Osteocyte (in vitro differentiated cells): Measurements from ENCODE around the gene CMIP. TPM values are rescaled to one million over a fixed set of nuclear protein-coding genes. Genes with fewer than 3 reads are reported as not detected.

Experiments used
- DNase-seq: peaks from one replicate; pipeline ENCODE4 v3.0.0; 2021; ENCODE audit warnings: mixed read lengths; ENCODE audit not compliant: unreplicated experiment; ENCODE audit errors: extremely low spot score
- H3K27ac Mint-ChIP-seq: one replicate; pipeline ENCODE4 v1.8.0; 2021; ENCODE audit warnings: mild to moderate bottlenecking, mixed read lengths; ENCODE audit not compliant: unreplicated experiment
- H3K27me3 Mint-ChIP-seq: one replicate; pipeline ENCODE4 v1.8.0; 2021; ENCODE audit warnings: mixed read lengths; ENCODE audit not compliant: unreplicated experiment
- H3K36me3 Mint-ChIP-seq: one replicate; pipeline ENCODE4 v1.8.0; 2021; ENCODE audit warnings: mixed read lengths; ENCODE audit not compliant: unreplicated experiment
- H3K4me1 Mint-ChIP-seq: one replicate; pipeline ENCODE4 v1.8.0; 2021; ENCODE audit warnings: mixed read lengths; ENCODE audit not compliant: unreplicated experiment
- H3K4me3 Mint-ChIP-seq: one replicate; pipeline ENCODE4 v1.8.0; 2021; ENCODE audit warnings: mild to moderate bottlenecking, moderate library complexity, mixed read lengths; ENCODE audit not compliant: unreplicated experiment
- H3K9me3 Mint-ChIP-seq: one replicate; pipeline ENCODE4 v1.8.0; 2021; ENCODE audit warnings: mixed read lengths; ENCODE audit not compliant: unreplicated experiment
- total RNA-seq: library from RNA; stranded (reverse); gene quantifications from 2 replicates; pipeline ENCODE4 v1.2.1, GENCODE V29; 2021
- TF ChIP-seq, protein P1 (sequence below): fragments of 200-600 bp; sonication (generic); IDR thresholded peaks from 2 replicates; pipeline ENCODE4 v1.5.0; 2021; ENCODE audit warnings: antibody characterized with exemption, mild to moderate bottlenecking, moderate library complexity

Gene CMIP
- total RNA-seq, 1 donor from 2014 or later, result 38.0 TPM

DNA sequence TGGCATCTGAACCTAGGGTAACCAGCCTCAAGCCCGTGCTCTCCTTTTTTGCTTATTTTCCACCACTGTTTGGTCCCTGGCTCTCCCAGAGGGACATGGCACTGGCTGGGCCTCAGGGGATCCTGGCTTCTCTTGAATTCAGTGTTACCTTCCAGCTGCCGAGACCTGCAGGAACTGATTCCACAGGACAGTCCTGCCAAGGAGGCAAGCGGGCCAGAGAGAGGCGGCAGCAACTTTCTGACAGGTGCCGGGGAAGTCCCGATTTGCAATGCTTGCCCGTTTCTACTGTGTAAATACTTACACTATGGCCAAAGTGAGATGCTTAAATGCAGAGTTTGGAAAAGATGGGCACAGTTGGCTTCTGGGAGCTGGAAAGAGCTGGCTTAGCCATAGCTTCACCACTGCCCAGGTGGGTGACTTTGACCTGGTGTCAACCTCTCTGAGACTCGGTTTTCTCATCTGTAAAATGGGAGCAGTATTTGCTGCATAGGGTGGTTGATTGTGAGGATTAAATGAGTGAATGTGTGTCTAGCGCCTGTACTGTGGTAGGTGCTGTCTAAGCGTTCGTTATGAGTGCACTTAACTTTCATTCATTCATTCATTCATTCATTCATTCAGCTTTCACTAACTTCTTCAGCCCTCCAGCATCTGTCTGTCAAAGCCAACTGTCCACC, 124.9 kb downstream of the CMIP start:
- Mint-ChIP-seq H3K36me3 (no peaks in the 10 kb centered on the region), H3K27ac (peak overlapping the region; percentile 42)
- TF ChIP-seq, protein P1, sequence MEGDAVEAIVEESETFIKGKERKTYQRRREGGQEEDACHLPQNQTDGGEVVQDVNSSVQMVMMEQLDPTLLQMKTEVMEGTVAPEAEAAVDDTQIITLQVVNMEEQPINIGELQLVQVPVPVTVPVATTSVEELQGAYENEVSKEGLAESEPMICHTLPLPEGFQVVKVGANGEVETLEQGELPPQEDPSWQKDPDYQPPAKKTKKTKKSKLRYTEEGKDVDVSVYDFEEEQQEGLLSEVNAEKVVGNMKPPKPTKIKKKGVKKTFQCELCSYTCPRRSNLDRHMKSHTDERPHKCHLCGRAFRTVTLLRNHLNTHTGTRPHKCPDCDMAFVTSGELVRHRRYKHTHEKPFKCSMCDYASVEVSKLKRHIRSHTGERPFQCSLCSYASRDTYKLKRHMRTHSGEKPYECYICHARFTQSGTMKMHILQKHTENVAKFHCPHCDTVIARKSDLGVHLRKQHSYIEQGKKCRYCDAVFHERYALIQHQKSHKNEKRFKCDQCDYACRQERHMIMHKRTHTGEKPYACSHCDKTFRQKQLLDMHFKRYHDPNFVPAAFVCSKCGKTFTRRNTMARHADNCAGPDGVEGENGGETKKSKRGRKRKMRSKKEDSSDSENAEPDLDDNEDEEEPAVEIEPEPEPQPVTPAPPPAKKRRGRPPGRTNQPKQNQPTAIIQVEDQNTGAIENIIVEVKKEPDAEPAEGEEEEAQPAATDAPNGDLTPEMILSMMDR, result no peak

DNA sequence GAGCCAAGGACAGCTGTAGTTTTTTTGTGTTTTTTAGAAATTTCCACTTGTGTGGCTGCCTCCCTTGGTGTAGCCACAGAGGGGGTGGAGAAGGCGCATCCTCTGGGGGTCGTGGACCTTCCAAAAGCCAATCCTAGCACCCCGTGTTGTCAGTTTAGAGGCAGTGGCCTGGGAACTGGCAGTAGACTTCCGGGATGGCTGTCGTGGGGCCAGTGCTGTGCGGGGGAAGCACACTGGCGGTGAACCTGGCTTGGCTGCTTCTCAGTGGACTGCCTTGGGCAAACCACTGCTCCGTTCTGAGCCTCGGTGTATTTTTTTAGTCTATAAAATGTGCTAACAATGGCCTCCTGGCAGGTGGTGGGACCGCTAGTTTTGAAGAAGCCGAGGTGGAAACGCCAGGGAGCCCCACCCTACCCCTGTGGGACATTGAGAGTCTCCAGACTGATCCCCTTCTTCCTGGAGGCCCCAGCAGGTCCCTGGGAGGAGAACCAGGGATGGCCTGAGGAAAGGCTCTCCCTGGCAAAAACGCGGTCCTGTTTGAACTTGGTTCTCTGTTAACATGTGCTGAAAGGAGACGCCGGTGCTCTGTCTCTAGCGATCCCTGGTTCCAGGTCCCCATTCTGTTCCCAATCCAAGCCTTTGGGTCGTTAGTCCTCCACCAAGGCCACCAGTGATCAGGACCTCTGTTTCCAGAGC, 125.7 kb downstream of the CMIP start:
- Mint-ChIP-seq H3K4me3 (no peak overlapping the region), H3K9me3 (no peaks in the 10 kb centered on the region), H3K27me3 (no peaks in the 10 kb centered on the region), H3K4me1 (peaks cover 39% of the 10 kb centered on the region), H3K36me3 (no peaks in the 10 kb centered on the region), H3K27ac (no peak overlapping the region)
- TF ChIP-seq, protein P1, result no peak
- no peak for DNase-seq

More for the DNA sequence above, 124.9 kb downstream of the CMIP start:
- no peak for DNase-seq
- Mint-ChIP-seq H3K4me3 (no peak overlapping the region), H3K27me3 (no peaks in the 10 kb centered on the region), H3K9me3 (no peaks in the 10 kb centered on the region), H3K4me1 (peaks cover 46% of the 10 kb centered on the region)

DNA sequence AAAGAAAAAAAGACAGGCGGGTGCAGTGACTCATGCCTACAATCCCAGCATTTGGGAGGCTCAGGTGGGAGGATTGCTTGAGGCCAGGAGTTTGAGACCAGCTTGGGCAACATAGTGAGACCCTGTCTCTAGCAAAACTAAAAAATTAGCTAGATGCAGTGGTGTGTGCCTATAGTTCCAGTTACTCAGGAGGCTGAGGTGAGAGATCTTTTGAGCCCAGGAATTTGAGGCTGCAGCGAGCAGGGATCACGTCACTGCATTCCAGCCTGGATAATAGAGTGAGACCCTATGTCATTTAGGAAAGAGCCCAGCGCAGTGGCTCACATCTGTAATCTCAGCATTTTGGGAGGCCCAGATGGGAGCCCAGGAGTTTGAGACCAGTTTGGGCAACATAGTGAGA, 126.6 kb downstream of the CMIP start:
- no peak for DNase-seq
- Mint-ChIP-seq H3K27ac (no peak overlapping the region), H3K36me3 (no peaks in the 10 kb centered on the region), H3K9me3 (no peaks in the 10 kb centered on the region), H3K27me3 (no peaks in the 10 kb centered on the region), H3K4me1 (peaks cover 36% of the 10 kb centered on the region), H3K4me3 (no peak overlapping the region)
- TF ChIP-seq, protein P1, result no peak

- TF ChIP-seq, protein P1, result no peak
- no peak for DNase-seq
- H3K4me3 Mint-ChIP-seq, result no peak overlapping the region
- H3K27me3 Mint-ChIP-seq, result no peaks in the 10 kb centered on the region
- no peak overlapping the region for H3K27ac Mint-ChIP-seq
- H3K9me3 Mint-ChIP-seq, result no peaks in the 10 kb centered on the region
- H3K4me1 Mint-ChIP-seq, result peaks cover 36% of the 10 kb centered on the region
- no peaks in the 10 kb centered on the region for H3K36me3 Mint-ChIP-seq
Measured at GRCh38 chr16:81571592-81572385, 127.2 kb downstream of the CMIP start.
